B cell (primary cell): ENCODE data around the gene SRGAP2C. TPM values are rescaled to one million over a fixed set of nuclear protein-coding genes. Genes with fewer than 3 reads are reported as not detected.
"Not testable (repeated sequence)": the region's sequence is repeated elsewhere in the genome, so short reads cannot be mapped to it uniquely, and the experiment has no call there.

Source experiments
- ATAC-seq: fragments of 200-7000 bp; cut with Tn5 transposase; one replicate; pipeline ENCODE4 v1.10.0; 2021; ENCODE audit warnings: low read depth, mild to moderate bottlenecking, moderate number of reproducible peaks, moderate library complexity
- CTCF ChIA-PET: fragments of 350-600 bp; sonication (Branson Sonifier 250); formaldehyde crosslinking; loops from one replicate; lab custom pipeline; 2021; ENCODE audit warnings: antibody characterized with exemption, inconsistent platforms; lab: Charles Lee
- POLR2A ChIA-PET: fragments of 350-600 bp; sonication (Branson Sonifier 250); formaldehyde crosslinking; loops from one replicate; lab custom pipeline; 2021; ENCODE audit warnings: antibody characterized with exemption; lab: Charles Lee
- DNase-seq: peaks from one replicate; pipeline ENCODE4 v3.0.0; 2013
- H2AFZ ChIP-seq: 2 replicates; pipeline ENCODE4 v1.6.1; 2012; ENCODE audit warnings: mild to moderate bottlenecking, low read depth, low read length; ENCODE audit not compliant: insufficient read depth, poor library complexity, severe bottlenecking
- H3K27ac ChIP-seq, 2 donors: 1 replicate in 1 of 2; 2 replicates in 1 of 2; pipeline ENCODE4 v1.5.1; 2012 to 2013; ENCODE audit warnings: low read length in 2 of 2, mild to moderate bottlenecking in 2 of 2, moderate library complexity in 1 of 2
- H3K27me3 ChIP-seq, 4 experiments: fragments of 200-600 bp in 1 of 4; sonication (generic) in 1 of 4; replicated peaks in 1 of 4; 1 replicate in 2 of 4; 2 replicates in 2 of 4; pipeline versions ENCODE4 v1.6.1 to v1.7.0; 2013 to 2016; ENCODE audit warnings: low read length in 3 of 4, mild to moderate bottlenecking in 2 of 4, mixed read lengths in 1 of 4, moderate library complexity in 1 of 4; ENCODE audit not compliant: insufficient read depth in 4 of 4, control insufficient read depth in 3 of 4; ENCODE audit errors: control extremely low read depth in 1 of 4
- H3K36me3 ChIP-seq, 2 experiments: replicated peaks in 1 of 2; 1 replicate in 1 of 2; 2 replicates in 1 of 2; pipeline versions ENCODE4 v1.6.1 to v1.7.1; 2013; ENCODE audit warnings: low read length in 1 of 2; ENCODE audit not compliant: insufficient read depth in 2 of 2, control insufficient read depth in 1 of 2; ENCODE audit errors: control extremely low read depth in 1 of 2, extremely low read depth in 1 of 2
- H3K4me1 ChIP-seq, 2 donors: fragments of 200-600 bp in 1 of 2; sonication (generic) in 1 of 2; 1 replicate in 1 of 2; 2 replicates in 1 of 2; pipeline versions ENCODE4 v1.5.1 to v1.6.1; 2013 to 2017; ENCODE audit warnings: low read length in 2 of 2; ENCODE audit not compliant: control insufficient read depth in 2 of 2, insufficient read depth in 2 of 2
- H3K4me2 ChIP-seq: replicated peaks from 2 replicates; pipeline ENCODE3; 2012; ENCODE audit warnings: mild to moderate bottlenecking, low read depth, low read length; ENCODE audit not compliant: poor library complexity, severe bottlenecking
- H3K4me3 ChIP-seq, 5 experiments: fragments of 200-600 bp in 1 of 5; sonication (generic) in 1 of 5; 1 replicate in 3 of 5; 2 replicates in 2 of 5; pipeline versions ENCODE4 v1.5.1 to v1.7.0; 2011 to 2016; ENCODE audit warnings: low read length in 4 of 5, mild to moderate bottlenecking in 4 of 5, low read depth in 2 of 5, control low read depth in 1 of 5, moderate library complexity in 1 of 5; ENCODE audit not compliant: insufficient read depth in 1 of 5; ENCODE audit errors: control extremely low read depth in 1 of 5, extremely low read depth in 1 of 5
- H3K79me2 ChIP-seq: fragments of 200-600 bp; sonication (generic); one replicate; pipeline ENCODE4 v1.6.0; 2016; ENCODE audit warnings: low read length; ENCODE audit not compliant: control insufficient read depth, insufficient read depth
- H3K9ac ChIP-seq: fragments of 200-600 bp; sonication (generic); 2 replicates; pipeline ENCODE4 v1.6.1; 2017; ENCODE audit warnings: mild to moderate bottlenecking, low read length, moderate library complexity
- H3K9me3 ChIP-seq, 3 donors: one replicate each; pipeline versions ENCODE4 v1.6.1 to v1.7.1; 2013; ENCODE audit warnings: low read length in 2 of 3; ENCODE audit not compliant: control insufficient read depth in 2 of 3, insufficient read depth in 1 of 3; ENCODE audit errors: control extremely low read depth in 1 of 3
- H4K20me1 ChIP-seq: 2 replicates; pipeline ENCODE4 v1.6.0; 2012; ENCODE audit warnings: mild to moderate bottlenecking, low read length; ENCODE audit not compliant: insufficient read depth, control insufficient read depth, poor library complexity, severe bottlenecking
- H3K27ac Mint-ChIP-seq: one replicate; pipeline ENCODE4 v1.8.0; 2021; ENCODE audit warnings: mixed read lengths
- H3K27me3 Mint-ChIP-seq: one replicate; pipeline ENCODE4 v1.8.0; 2021; ENCODE audit warnings: mixed read lengths
- H3K4me1 Mint-ChIP-seq: one replicate; pipeline ENCODE4 v1.8.0; 2021; ENCODE audit warnings: mixed read lengths
- H3K4me3 Mint-ChIP-seq: one replicate; pipeline ENCODE4 v1.8.0; 2021; ENCODE audit warnings: mixed read lengths
- H3K9me3 Mint-ChIP-seq: one replicate; pipeline ENCODE4 v1.8.0; 2022; ENCODE audit warnings: mixed read lengths; ENCODE audit not compliant: insufficient read depth
- WGBS: methylation state at CpG from one replicate; pipeline ENCODE4 v1.1.5; 2013; ENCODE audit warnings: missing lambda C conversion rate; ENCODE audit not compliant: insufficient coverage; 5-methylcytosine and 5-hydroxymethylcytosine counted together
- intact Hi-C: fragments of 100-400 bp; cut with micrococcal nuclease; formaldehyde crosslinking; loops from one replicate; pipeline ENCODE4 v1.10.0; 2022
- polyA plus RNA-seq: library from polyadenylated mRNA; depleted of rRNA; stranded (reverse); fragments of >200 nt; gene quantifications from 2 replicates; pipeline ENCODE4 v1.2.3, GENCODE V29; 2012
- total RNA-seq, 2 donors: library from RNA; stranded (reverse); fragments of 120-200 nt in 1 of 2; gene quantifications; 1 replicate in 1 of 2; 2 replicates in 1 of 2; pipeline versions ENCODE4 v1.2.3 to v1.2.4, GENCODE V29; 2013 to 2022

The SRGAP2C gene
- total and polyA plus RNA-seq, 2 donors (not counting 1 experiment from before 2014, with no cell fraction given) = 2.2 to 40.7 TPM

GRCh38 chr1:121160118-121160517 is 24.7 kb upstream of the SRGAP2C start:
- WGBS = no CpG with 5 or more reads among the region's 2 CpGs
- H3K36me3 ChIP-seq, H3K4me2 ChIP-seq, H4K20me1 ChIP-seq, H3K79me2 ChIP-seq, CTCF ChIA-PET, H2AFZ ChIP-seq, ATAC-seq, DNase-seq, H3K4me3 Mint-ChIP-seq, H3K27me3 ChIP-seq, H3K4me1 Mint-ChIP-seq, H3K4me1 ChIP-seq, H3K27ac Mint-ChIP-seq, intact Hi-C loops, H3K27ac ChIP-seq, H3K9ac ChIP-seq, H3K4me3 ChIP-seq, H3K9me3 ChIP-seq, POLR2A ChIA-PET, H3K9me3 Mint-ChIP-seq, H3K27me3 Mint-ChIP-seq: not testable (repeated sequence)

GRCh38 chr1:121161199-121161901 is 23.4 kb upstream of the SRGAP2C start:
- H3K4me3 ChIP-seq, H3K36me3 ChIP-seq, POLR2A ChIA-PET, CTCF ChIA-PET, H3K4me2 ChIP-seq, H3K9me3 Mint-ChIP-seq, H3K27ac ChIP-seq, intact Hi-C loops, H3K9me3 ChIP-seq, H3K27ac Mint-ChIP-seq, H3K27me3 Mint-ChIP-seq, H2AFZ ChIP-seq, H4K20me1 ChIP-seq, DNase-seq, ATAC-seq, H3K9ac ChIP-seq, H3K4me1 ChIP-seq, H3K4me3 Mint-ChIP-seq, H3K79me2 ChIP-seq, H3K4me1 Mint-ChIP-seq, H3K27me3 ChIP-seq: not testable (repeated sequence)
- no CpG with 5 or more reads among the region's 6 CpGs for WGBS

GRCh38 chr1:121163850-121164757 is 20.7 kb upstream of the SRGAP2C start:
- H3K4me1 Mint-ChIP-seq, H3K9ac ChIP-seq, H3K27me3 Mint-ChIP-seq, H3K9me3 Mint-ChIP-seq, H3K4me2 ChIP-seq, H3K27ac ChIP-seq, POLR2A ChIA-PET, H3K79me2 ChIP-seq, intact Hi-C loops, H3K4me3 ChIP-seq, DNase-seq, H3K27me3 ChIP-seq, CTCF ChIA-PET, H3K4me3 Mint-ChIP-seq, ATAC-seq, H4K20me1 ChIP-seq, H3K4me1 ChIP-seq, H3K9me3 ChIP-seq, H3K36me3 ChIP-seq, H3K27ac Mint-ChIP-seq, H2AFZ ChIP-seq: not testable (repeated sequence)
- WGBS = no CpG with 5 or more reads among the region's 5 CpGs

GRCh38 chr1:121165296-121165695 is 19.5 kb upstream of the SRGAP2C start:
- H3K9ac ChIP-seq, intact Hi-C loops, H3K27me3 Mint-ChIP-seq, CTCF ChIA-PET, DNase-seq, H3K79me2 ChIP-seq, H3K27me3 ChIP-seq, H3K4me3 Mint-ChIP-seq, H3K9me3 ChIP-seq, H2AFZ ChIP-seq, H3K27ac ChIP-seq, ATAC-seq, H3K4me2 ChIP-seq, POLR2A ChIA-PET, H3K4me1 Mint-ChIP-seq, H4K20me1 ChIP-seq, H3K4me1 ChIP-seq, H3K27ac Mint-ChIP-seq, H3K4me3 ChIP-seq, H3K36me3 ChIP-seq, H3K9me3 Mint-ChIP-seq: not testable (repeated sequence)
